Measurements from ENCODE around the gene MRPS23. TPM values are rescaled to one million over a fixed set of nuclear protein-coding genes. Genes with fewer than 3 reads are reported as not detected.

The MRPS23 gene
- total RNA-seq, 1 experiment from 2014 or later: 97.5 TPM

DNA sequence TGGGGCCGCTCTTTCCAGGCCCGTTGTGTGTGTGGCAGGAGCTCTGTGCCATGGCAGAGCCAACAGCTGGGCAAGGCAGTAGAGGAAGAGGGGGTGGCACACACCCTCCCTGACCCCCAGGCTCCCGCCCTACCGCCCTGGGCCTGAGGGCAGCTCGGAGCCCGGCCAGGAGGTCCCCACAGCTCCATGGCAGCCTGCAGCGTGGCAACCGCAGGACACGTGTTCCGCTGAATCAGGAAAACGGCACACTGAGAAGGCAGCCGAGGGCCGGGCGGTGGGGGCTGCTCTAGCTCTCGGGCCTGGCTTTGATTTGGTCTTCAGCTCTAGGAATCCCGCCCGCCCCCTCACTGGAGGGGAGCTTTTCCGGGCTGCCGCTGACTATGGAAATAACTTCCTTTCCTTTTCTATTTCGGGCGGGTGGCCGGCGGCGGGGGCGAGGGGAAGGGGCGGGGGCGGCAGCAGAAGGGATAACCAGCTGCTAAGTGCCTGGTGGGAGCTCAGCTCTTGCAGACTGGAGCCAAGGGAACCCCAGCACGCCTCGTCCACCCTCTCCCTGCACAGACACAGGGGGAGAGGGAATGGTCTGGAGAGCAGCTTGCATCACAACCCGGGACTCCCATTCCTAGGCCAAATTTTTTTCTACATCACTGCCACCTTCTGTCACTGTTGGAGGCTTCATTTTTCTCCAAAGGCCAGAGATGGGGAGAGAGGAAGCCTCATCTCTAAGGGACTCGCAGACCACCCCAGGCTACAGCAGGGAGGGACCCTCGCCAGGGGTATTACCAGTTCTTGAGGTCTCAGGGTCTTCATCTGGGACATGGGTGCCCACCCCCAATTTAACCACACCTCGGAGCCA lies 24.8 kb upstream of the MRPS23 start:
- DNase-seq (no peak), ATAC-seq (no peak)
- BruUV-seq (replicated peaks): no TSS peak
- Histone ChIP-seq H3K4me1 (ENCODE audit: insufficient read depth, low read length) (peaks cover 70% of the 10 kb centered on the region), H3K4me3 (ENCODE audit: low read length) (peak overlapping the region; percentile 16; the same call in 1 of the 2 replicates), H3F3A (ENCODE audit: low read length, unreplicated experiment) (peaks cover 5% of the 10 kb centered on the region), H3K9me3 (ENCODE audit: low read length) (no peaks in the 10 kb centered on the region), H3K4me2 (ENCODE audit: low read length) (peak overlapping the region; percentile 71), H3K27me3 (ENCODE audit: low read length) (no peaks in the 10 kb centered on the region), H3K9me2 (replicated peaks; ENCODE audit: low read length) (no peaks in the 10 kb centered on the region), H3K27ac (ENCODE audit: low read length) (peak overlapping the region; percentile 65), H3K36me3 (ENCODE audit: low read depth, low read length) (peaks cover 21% of the 10 kb centered on the region), H3K79me2 (ENCODE audit: low read length) (peaks cover 4% of the 10 kb centered on the region; the same call in 1 of the 2 replicates), H3K9ac (ENCODE audit: low read length) (peak overlapping the region; percentile 58), H2AFZ (ENCODE audit: low read length) (no peak overlapping the region), H4K20me1 (ENCODE audit: low read length) (no peaks in the 10 kb centered on the region)
- TF ChIP-seq, protein P1, sequence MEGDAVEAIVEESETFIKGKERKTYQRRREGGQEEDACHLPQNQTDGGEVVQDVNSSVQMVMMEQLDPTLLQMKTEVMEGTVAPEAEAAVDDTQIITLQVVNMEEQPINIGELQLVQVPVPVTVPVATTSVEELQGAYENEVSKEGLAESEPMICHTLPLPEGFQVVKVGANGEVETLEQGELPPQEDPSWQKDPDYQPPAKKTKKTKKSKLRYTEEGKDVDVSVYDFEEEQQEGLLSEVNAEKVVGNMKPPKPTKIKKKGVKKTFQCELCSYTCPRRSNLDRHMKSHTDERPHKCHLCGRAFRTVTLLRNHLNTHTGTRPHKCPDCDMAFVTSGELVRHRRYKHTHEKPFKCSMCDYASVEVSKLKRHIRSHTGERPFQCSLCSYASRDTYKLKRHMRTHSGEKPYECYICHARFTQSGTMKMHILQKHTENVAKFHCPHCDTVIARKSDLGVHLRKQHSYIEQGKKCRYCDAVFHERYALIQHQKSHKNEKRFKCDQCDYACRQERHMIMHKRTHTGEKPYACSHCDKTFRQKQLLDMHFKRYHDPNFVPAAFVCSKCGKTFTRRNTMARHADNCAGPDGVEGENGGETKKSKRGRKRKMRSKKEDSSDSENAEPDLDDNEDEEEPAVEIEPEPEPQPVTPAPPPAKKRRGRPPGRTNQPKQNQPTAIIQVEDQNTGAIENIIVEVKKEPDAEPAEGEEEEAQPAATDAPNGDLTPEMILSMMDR (conservative IDR thresholded peaks at IDR 0.05; ENCODE audit: low read depth, low read length): no peak
- TF ChIP-seq EZH2phosphoT487 (IDR thresholded peaks at IDR 0.05; ENCODE audit: borderline replicate concordance, low read length) (no peak), EZH2 (IDR thresholded peaks at IDR 0.05; ENCODE audit: low read length, unreplicated experiment) (no peak)
- ChIA-PET CTCF (interaction anchor here (0.6 to 1.2 kb wide), 11 partner anchors 11 to 125 kb away, joined by 3 to 13 read pairs (median 8); no protein-coding TSS in a partner anchor), POLR2A (ENCODE audit: unreplicated experiment) (interaction anchor here (0.6 to 0.8 kb wide), 4 partner anchors 79 to 892 kb away, joined by 3 to 5 read pairs (median 4); partner anchors contain the start of gene VEZF1)
- intact Hi-C loops (cut with micrococcal nuclease): loop anchor here (1.0 to 2.0 kb wide), 7 partner anchors 16 to 121 kb away; partner anchors contain the start of gene MRPS23

DNA sequence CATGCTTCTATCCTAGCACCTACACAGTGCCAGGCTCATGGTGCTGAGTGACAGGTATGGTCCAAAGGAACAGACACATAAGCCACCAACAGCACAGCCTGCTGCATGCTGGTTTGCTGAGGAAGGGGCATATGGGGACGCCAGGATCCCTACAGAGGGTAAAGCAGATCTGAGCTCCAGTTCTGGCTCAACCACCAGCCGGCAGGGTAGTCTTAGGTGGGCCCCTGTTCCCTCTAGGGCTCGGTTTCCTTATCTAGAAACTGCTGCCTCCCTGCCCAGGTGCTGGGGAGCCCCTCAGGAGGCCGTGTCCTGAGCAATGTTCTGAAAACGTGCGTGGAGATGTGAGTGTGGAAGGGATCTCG lies 24.2 kb upstream of the MRPS23 start:
- Histone ChIP-seq H3K4me1 (ENCODE audit: insufficient read depth, low read length) (peaks cover 70% of the 10 kb centered on the region), H3K4me3 (ENCODE audit: low read length) (no peak overlapping the region), H3K9me3 (ENCODE audit: low read length) (no peaks in the 10 kb centered on the region), H3F3A (ENCODE audit: low read length, unreplicated experiment) (no peaks in the 10 kb centered on the region), H3K79me2 (ENCODE audit: low read length) (peaks cover 4% of the 10 kb centered on the region; the same call in 1 of the 2 replicates), H3K27me3 (ENCODE audit: low read length) (no peaks in the 10 kb centered on the region), H4K20me1 (ENCODE audit: low read length) (no peaks in the 10 kb centered on the region), H3K27ac (ENCODE audit: low read length) (no peak overlapping the region), H3K4me2 (ENCODE audit: low read length) (no peak overlapping the region), H3K9ac (ENCODE audit: low read length) (no peak overlapping the region), H3K9me2 (replicated peaks; ENCODE audit: low read length) (no peaks in the 10 kb centered on the region), H2AFZ (ENCODE audit: low read length) (no peak overlapping the region), H3K36me3 (ENCODE audit: low read depth, low read length) (peaks cover 26% of the 10 kb centered on the region)
- no TSS peak for BruUV-seq (replicated peaks)
- CTCF ChIA-PET: no interaction called here
- no peak for DNase-seq
- POLR2A ChIA-PET (ENCODE audit: unreplicated experiment): no interaction called here
- intact Hi-C loops (cut with micrococcal nuclease): loop anchor here (2.0 kb wide), 1 partner anchor 61 kb away; no protein-coding TSS in a partner anchor
- TF ChIP-seq, protein P1 (conservative IDR thresholded peaks at IDR 0.05; ENCODE audit: low read depth, low read length): no peak
- no peak for TF ChIP-seq EZH2phosphoT487 (IDR thresholded peaks at IDR 0.05; ENCODE audit: borderline replicate concordance, low read length)
- TF ChIP-seq EZH2 (IDR thresholded peaks at IDR 0.05; ENCODE audit: low read length, unreplicated experiment): no peak
- ATAC-seq: no peak
